GM19035 (cell line): ENCODE measurements around the gene TMEM238.
A peak's percentile ranks its signal among the peaks of the same experiment; 100 is the strongest.
"Not testable (repeated sequence)": the region's sequence is repeated elsewhere in the genome, so short reads cannot be mapped to it uniquely, and the experiment has no call there.

Source experiments
- ATAC-seq: cut with Tn5 transposase; IDR thresholded peaks from one replicate; pipeline ENCODE4 v1.9.1; 2021; ENCODE audit not compliant: unreplicated experiment

TMEM238 gene

DNA sequence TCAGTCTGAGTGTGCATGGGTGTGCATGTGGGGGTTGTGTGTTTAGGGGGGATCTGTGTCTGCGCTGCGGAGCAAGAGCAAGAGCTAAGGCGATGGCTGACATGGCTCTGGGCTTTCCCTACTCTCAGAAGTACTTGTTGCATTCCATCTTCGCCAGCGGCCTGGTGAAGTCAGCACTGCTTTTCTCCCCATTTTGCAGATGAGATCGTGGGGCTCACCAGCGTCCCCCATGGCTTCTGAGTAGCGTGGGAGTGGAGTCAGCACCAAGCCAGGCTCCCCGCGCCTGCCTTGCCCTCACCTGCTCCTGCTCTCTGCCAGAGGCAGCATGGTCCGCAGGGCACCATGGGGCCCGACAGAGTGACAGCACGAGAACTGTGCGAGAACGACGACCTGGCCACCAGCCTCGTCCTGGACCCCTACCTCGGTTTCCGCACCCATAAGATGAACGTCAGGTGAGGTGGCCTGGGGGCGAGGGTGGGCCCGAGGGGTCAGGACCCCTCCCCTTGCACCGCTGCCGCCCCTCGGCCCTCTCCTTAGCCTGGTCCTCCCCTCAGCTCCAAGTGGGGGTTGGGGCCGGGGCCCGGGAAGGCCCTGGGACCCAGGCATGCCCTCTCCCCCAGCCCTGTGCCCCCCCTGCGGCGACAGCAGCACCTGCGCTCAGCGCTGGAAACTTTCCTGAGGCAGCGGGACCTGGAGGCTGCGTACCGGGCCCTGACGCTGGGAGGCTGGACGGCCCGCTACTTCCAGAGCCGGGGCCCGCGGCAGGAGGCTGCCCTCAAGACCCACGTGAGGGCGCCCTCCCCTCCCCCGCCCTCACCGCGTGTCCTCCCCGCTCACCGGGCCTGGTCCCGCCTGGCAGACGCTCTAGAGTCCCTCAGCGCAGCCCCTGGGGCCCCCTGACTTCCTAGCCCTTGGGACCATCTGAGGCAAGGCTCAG lies 42.2 kb downstream of the TMEM238 start:
- ATAC-seq, result no peak

DNA sequence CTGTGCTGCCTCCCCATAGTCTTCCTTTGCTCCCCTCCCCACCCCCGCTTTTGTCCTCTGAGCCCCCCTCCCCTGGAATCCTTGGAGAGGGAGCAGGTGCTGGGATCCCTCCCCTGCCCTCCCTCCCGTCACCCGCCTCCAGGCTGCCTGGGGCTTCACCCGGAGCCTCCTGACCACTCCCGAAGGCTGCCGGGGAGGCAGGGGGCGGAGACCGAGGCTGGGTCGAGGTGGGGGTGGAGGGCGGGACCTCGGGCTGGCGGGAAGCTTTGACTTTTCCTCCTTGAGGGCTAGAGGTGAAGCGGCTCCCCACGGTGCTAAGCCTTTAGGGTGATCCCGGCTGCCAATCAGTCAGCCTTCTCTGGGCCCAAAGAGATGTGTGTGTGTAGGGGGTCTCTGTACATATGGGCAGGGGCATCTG lies 42.9 kb downstream of the TMEM238 start:
- ATAC-seq, result no peak

DNA sequence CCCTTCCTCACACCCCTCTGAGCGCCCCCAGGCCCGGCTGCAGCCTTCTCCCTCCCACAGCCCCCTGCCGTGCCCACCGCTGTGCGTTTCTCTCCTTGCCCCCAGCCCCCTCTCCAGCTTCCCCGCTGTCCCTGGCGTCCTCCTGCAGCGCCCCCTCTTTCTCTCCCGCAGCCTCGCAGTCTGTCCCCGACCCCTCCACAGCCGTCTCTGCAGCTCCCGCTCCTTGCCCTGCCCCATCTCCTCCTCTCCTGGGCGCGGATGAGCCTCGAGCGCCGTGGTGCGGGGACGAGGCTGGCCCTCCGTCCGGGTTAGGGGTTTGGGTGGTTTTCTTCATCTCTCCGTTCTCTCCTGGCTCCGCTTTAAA lies 43.3 kb downstream of the TMEM238 start:
- ATAC-seq, result no peak

DNA sequence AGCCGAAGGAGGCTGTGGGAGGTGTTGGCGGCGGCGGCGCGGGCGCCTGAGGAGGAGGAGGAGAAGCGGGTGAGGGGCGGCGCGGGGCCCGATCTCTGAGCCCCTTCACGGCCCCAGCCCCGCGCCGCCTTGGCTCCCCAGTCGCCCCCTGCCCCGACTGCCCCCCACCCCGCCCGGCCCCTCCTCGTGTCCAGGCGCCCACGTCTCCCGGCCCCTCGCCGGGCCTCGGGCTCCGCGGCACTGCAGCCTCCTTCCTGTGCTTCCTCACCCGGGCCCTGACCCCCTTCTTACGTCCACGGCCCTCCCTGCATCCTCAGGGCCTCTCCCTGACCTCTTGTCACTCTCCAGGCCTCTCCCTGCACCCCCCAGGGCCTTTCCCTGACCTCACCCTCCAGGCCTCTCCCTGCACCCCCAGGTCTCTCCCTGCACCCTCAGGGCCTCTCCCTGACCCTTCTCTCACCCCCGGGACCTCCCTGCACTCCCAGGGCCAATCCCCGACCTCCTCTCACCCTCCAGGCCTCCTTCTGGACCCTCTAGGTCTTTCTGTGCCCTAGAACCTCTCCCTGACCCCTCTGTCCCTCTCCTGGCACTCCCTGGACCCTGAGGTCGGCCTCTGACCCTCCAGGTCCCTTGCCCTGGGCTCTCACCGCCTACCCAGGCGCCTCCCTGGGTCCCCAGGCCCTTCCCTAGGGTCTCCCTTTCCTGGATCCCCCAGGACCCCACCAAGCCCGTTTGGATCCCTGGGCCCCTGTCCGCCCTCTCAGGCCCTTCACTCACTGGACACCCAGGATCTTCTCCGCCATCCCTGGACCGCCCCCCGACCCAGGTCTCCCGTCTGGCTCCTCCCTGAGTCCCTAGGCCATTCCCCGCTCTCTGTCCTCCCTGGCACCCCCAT lies 44.0 kb downstream of the TMEM238 start:
- ATAC-seq, result no peak

DNA sequence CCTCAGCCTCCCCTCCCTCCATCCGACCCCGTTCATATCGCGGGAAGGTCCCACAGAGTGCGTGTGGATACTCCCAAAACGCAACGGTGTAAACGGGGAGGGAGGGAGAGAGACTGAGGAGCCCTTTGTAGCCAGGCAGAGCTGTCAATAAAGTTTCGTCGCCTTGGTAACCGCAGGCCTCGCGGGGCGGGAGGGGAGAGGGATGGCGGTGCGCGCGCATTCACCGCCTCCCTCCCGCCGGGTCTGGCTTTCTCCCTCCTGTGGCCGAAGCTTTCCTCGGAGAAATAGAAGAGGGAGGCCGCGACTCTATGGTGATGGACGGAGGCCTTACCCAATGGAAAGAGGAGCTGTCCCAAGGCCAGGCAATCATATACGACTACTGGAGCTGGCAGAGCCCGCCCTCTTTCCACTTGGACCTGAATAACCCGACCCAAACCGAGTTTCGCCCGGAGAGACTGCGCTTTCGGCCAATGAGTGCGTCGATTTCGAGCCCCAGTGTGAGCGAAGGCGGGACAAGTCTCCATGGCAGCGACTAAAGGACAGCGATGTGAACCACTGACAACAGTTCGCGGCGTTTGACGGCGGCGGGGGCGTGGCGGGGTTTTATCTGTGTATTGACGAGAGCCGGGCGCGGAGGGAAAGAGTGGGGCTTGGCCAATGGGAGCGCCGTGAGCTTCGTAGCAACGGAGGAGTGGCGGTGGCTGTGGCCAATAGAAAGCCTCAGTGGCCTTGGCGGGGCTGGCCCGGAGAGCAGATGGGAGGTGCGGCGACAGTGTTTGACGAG lies 44.8 kb downstream of the TMEM238 start, which contains the start of gene KMT5C:
Gene KMT5C (plus strand): TSS at position 772 of the 784 bp plus-strand sequence. CDS start 2,061 bp downstream, outside the sequence.
- ATAC-seq, result peak; percentile 82

DNA sequence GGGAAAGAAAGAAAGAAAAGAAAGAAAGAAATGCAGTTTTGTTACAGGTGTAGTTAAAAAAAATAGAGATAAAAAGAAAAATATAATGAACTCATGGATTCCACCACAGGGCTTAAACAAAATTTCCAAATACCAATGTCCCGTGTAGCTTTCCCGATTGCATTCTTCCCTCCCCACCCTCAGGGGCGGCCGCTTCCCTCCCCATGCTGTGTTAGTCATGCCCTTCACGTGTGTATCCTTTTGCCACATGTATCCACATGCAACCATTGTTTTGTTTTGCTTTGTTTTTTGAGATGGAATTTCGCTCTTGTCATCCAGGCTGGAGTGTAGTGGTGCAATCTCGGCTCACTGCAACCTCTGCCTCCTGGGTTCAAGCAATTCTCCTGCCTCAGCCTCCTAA lies 48.0 kb downstream of the TMEM238 start:
- ATAC-seq, result no peak

DNA sequence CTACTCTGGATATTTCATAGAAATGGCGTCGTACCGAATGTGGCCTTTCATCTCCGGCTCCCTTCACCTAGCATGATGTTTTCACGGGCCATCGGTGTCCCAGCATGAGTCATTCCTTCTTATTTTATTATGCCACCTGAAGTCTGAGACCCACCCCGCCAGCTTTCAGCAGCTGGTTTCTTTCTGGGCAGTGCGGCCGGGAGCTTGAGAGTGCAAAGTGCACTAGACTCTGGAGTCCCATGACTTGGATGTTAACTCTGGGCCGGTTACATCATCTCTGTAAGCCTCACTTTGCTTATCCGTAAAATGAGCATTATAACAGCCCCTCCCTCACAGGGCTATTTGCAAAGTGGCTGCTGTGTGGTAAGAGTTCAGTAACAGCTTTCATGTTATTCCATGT lies 50.2 kb downstream of the TMEM238 start:
- no peak for ATAC-seq

DNA sequence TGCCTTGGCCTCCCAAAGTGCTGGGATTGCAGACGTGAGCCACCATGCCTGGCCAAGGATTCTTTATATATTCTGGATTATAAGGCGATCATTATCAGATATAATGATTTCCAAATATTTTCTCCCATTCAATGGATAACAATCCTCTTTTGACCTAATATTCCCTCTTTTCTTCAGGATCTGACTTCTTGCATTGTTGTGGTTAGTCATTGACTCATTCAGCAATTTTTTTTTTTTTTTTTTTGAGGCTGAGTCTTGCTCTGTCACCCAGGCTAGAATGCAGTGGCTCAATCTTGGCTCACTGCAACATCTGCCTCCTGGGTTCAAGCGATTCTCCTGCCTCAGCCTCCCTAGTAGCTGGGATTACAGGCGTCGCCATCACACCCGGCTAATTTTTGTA lies 54.3 kb downstream of the TMEM238 start:
- ATAC-seq, result not testable (repeated sequence)
